H9 (cell line): ENCODE measurements around the gene PPP1R15A. TPM values are rescaled to one million over a fixed set of nuclear protein-coding genes. Genes with fewer than 3 reads are reported as not detected.

Source experiments
- DNase-seq: peaks from one replicate; pipeline ENCODE4 v3.0.0-alpha.2; 2017
- H2AFZ ChIP-seq: one replicate; pipeline ENCODE4 v1.6.1; 2013; ENCODE audit warnings: mild to moderate bottlenecking, low read length, control low read depth, moderate library complexity
- H2AK5ac ChIP-seq: 2 replicates; pipeline ENCODE4 v1.6.1; 2013; ENCODE audit warnings: low read length, control low read depth, mixed read lengths; ENCODE audit not compliant: insufficient read length
- H2BK120ac ChIP-seq: one replicate; pipeline ENCODE4 v1.6.1; 2013; ENCODE audit warnings: low read depth, mild to moderate bottlenecking, low read length, control low read depth, inconsistent platforms; ENCODE audit not compliant: poor library complexity, severe bottlenecking
- H2BK12ac ChIP-seq: 2 replicates; pipeline ENCODE4 v1.6.1; 2013; ENCODE audit warnings: low read length, control low read depth, mixed read lengths, low read depth; ENCODE audit not compliant: insufficient read length
- H2BK15ac ChIP-seq: 2 replicates; pipeline ENCODE4 v1.6.1; 2013; ENCODE audit warnings: low read depth, low read length, control low read depth
- H2BK20ac ChIP-seq: one replicate; pipeline ENCODE4 v1.6.1; 2013; ENCODE audit warnings: low read depth, mild to moderate bottlenecking, low read length, control low read depth, inconsistent platforms; ENCODE audit not compliant: poor library complexity, severe bottlenecking
- H2BK5ac ChIP-seq: 2 replicates; pipeline ENCODE4 v1.6.1; 2013; ENCODE audit warnings: low read length, control low read depth, mixed read lengths; ENCODE audit not compliant: insufficient read length
- H3K14ac ChIP-seq: 2 replicates; pipeline ENCODE4 v1.6.1; 2013; ENCODE audit warnings: low read length, control low read depth; ENCODE audit not compliant: insufficient read depth
- H3K18ac ChIP-seq: 2 replicates; pipeline ENCODE4 v1.6.1; 2013; ENCODE audit warnings: low read depth, mild to moderate bottlenecking, mixed read lengths, low read length, control low read depth; ENCODE audit not compliant: insufficient read length
- H3K23ac ChIP-seq: 2 replicates; pipeline ENCODE4 v1.6.1; 2013; ENCODE audit warnings: low read length, control low read depth, mixed read lengths, low read depth; ENCODE audit not compliant: insufficient read length
- H3K23me2 ChIP-seq: 2 replicates; pipeline ENCODE4 v1.6.1; 2013; ENCODE audit warnings: low read depth, mild to moderate bottlenecking, mixed read lengths, low read length, control low read depth; ENCODE audit not compliant: insufficient read length, poor library complexity, severe bottlenecking
- H3K27ac ChIP-seq: 2 replicates; pipeline ENCODE4 v1.5.1; 2013; ENCODE audit warnings: low read length, control low read depth, mixed read lengths, low read depth; ENCODE audit not compliant: insufficient read length
- H3K27me3 ChIP-seq: 2 replicates; pipeline ENCODE4 v1.6.1; 2013; ENCODE audit warnings: low read length, control low read depth, inconsistent platforms; ENCODE audit not compliant: insufficient read depth
- H3K4ac ChIP-seq: 2 replicates; pipeline ENCODE4 v1.6.1; 2013; ENCODE audit warnings: low read depth, mild to moderate bottlenecking, control low read depth, inconsistent platforms, low read length, moderate library complexity
- H3K4me1 ChIP-seq: 2 replicates; pipeline ENCODE4 v1.6.1; 2013; ENCODE audit warnings: low read length, control low read depth, inconsistent platforms; ENCODE audit not compliant: insufficient read depth
- H3K4me2 ChIP-seq: 2 replicates; pipeline ENCODE4 v1.6.1; 2013; ENCODE audit warnings: low read length, control low read depth, mixed read lengths; ENCODE audit not compliant: insufficient read length, insufficient read depth
- H3K56ac ChIP-seq: 2 replicates; pipeline ENCODE4 v1.6.1; 2013; ENCODE audit warnings: low read depth, mild to moderate bottlenecking, mixed read lengths, low read length, control low read depth; ENCODE audit not compliant: insufficient read length
- H3K79me1 ChIP-seq: 2 replicates; pipeline ENCODE4 v1.6.1; 2013; ENCODE audit warnings: low read depth, mild to moderate bottlenecking, moderate library complexity, low read length, control low read depth, inconsistent platforms; ENCODE audit not compliant: insufficient read depth, poor library complexity, severe bottlenecking
- H3K79me2 ChIP-seq: 2 replicates; pipeline ENCODE4 v1.6.1; 2013; ENCODE audit warnings: low read length, control low read depth, inconsistent platforms; ENCODE audit not compliant: insufficient read depth
- H3K9ac ChIP-seq: 2 replicates; pipeline ENCODE4 v1.6.1; 2013; ENCODE audit warnings: low read length, control low read depth, mixed read lengths; ENCODE audit not compliant: insufficient read length; ENCODE audit errors: extremely low read depth
- H3K9me3 ChIP-seq: one replicate; pipeline ENCODE4 v1.6.1; 2013; ENCODE audit warnings: low read depth, low read length, inconsistent platforms; ENCODE audit not compliant: control insufficient read depth
- H3T11ph ChIP-seq: one replicate; pipeline ENCODE4 v1.6.1; 2013; ENCODE audit warnings: mild to moderate bottlenecking, low read length, control low read depth, inconsistent platforms
- H4K20me1 ChIP-seq: one replicate; pipeline ENCODE4 v1.6.1; 2013; ENCODE audit not compliant: control insufficient read depth, insufficient read length, insufficient read depth
- H4K5ac ChIP-seq: 2 replicates; pipeline ENCODE4 v1.6.1; 2013; ENCODE audit warnings: low read depth, mild to moderate bottlenecking, mixed read lengths, low read length, control low read depth; ENCODE audit not compliant: insufficient read length
- H4K8ac ChIP-seq: replicated peaks from 2 replicates; pipeline ENCODE4 v1.6.1; 2013; ENCODE audit warnings: low read length, control low read depth, mixed read lengths, low read depth; ENCODE audit not compliant: insufficient read length
- H4K91ac ChIP-seq: 2 replicates; pipeline ENCODE4 v1.6.1; 2013; ENCODE audit warnings: low read depth, mild to moderate bottlenecking, moderate library complexity, mixed read lengths, low read length, control low read depth; ENCODE audit not compliant: insufficient read length
- H3K27ac Mint-ChIP-seq, 3 experiments: 2 replicates in 2 of 3; 3 replicates in 1 of 3; pipeline ENCODE4 v1.8.0; 2020 to 2021; ENCODE audit warnings: mixed read lengths in 3 of 3, mild to moderate bottlenecking in 1 of 3, moderate library complexity in 1 of 3
- H3K27me3 Mint-ChIP-seq: 2 replicates; pipeline ENCODE4 v1.8.0; 2021; ENCODE audit warnings: low read depth, mild to moderate bottlenecking, moderate library complexity, mixed read lengths
- H3K36me3 Mint-ChIP-seq, 3 experiments: 2 replicates in 2 of 3; 3 replicates in 1 of 3; pipeline ENCODE4 v1.8.0; 2020 to 2021; ENCODE audit warnings: low read depth in 3 of 3, mixed read lengths in 3 of 3; ENCODE audit not compliant: insufficient read depth in 1 of 3
- H3K4me1 Mint-ChIP-seq, 2 experiments: 2 replicates each; pipeline ENCODE4 v1.8.0; 2020; ENCODE audit warnings: mixed read lengths in 2 of 2
- H3K4me3 Mint-ChIP-seq, 2 experiments: 2 replicates in 1 of 2; 3 replicates in 1 of 2; pipeline ENCODE4 v1.8.0; 2020 to 2021; ENCODE audit warnings: mild to moderate bottlenecking in 2 of 2, mixed read lengths in 2 of 2, moderate library complexity in 1 of 2
- H3K9me3 Mint-ChIP-seq, 2 experiments: 2 replicates in 1 of 2; 3 replicates in 1 of 2; pipeline ENCODE4 v1.8.0; 2020; ENCODE audit warnings: mild to moderate bottlenecking in 2 of 2, mixed read lengths in 2 of 2, moderate library complexity in 1 of 2
- WGBS: extraction: QIAGEN DNeasy Blood & Tissue Kit; methylation state at CpG from one replicate; pipeline ENCODE4 v1.1.7; 2013; ENCODE audit warnings: missing lambda C conversion rate, low lambda C conversion rate, mixed read lengths; ENCODE audit not compliant: insufficient read length; ENCODE audit errors: extremely low coverage; 5-methylcytosine and 5-hydroxymethylcytosine counted together
- total RNA-seq: library from RNA; stranded (reverse); gene quantifications from 2 replicates; pipeline ENCODE4 v1.2.1, GENCODE V29; 2021
- TF ChIP-seq, protein P1 (sequence below): fragments of 200-600 bp; sonication (generic); conservative IDR thresholded peaks from 3 replicates; pipeline ENCODE4 v1.8.0; 2021; ENCODE audit warnings: antibody characterized with exemption, mild to moderate bottlenecking

PPP1R15A gene
- total RNA-seq, 1 experiment from 2014 or later = 17.2 TPM

DNA sequence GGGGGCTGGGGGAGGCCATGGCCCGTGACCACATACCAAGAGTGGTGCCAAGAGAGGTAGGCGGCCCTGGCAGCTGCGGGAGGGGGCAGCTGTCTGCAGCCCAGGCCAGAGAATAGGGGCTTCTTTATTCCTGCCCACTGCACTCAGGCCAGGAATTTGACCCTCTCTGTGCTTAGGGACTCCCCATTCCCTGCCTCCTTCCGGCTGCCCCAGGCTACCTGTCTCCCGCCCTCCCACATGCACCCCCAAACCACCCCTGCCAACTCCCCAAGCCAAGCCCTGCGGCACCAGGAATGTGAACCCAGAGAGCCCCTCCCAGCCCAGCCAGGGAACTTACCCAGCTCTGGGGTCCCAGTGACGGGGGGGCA lies 4.5 kb upstream of the PPP1R15A start:
- Histone ChIP-seq H4K20me1 (no peaks in the 10 kb centered on the region), H2AFZ (no peak overlapping the region), H3K23me2 (peaks cover 2% of the 10 kb centered on the region), H2BK5ac (no peak overlapping the region), H3K18ac (peak overlapping the region; percentile 65), H4K5ac (no peak overlapping the region), H3K4ac (no peak overlapping the region), H3K14ac (peak overlapping the region; percentile 63), H2BK12ac (no peak overlapping the region), H2BK15ac (no peak overlapping the region), H3K4me2 (peak overlapping the region; percentile 49), H2AK5ac (no peak overlapping the region), H3K4me1 (peaks cover 3% of the 10 kb centered on the region; the same call in 1 of the 2 replicates), H3K27ac (no peak overlapping the region), H3K9me3 (no peaks in the 10 kb centered on the region), H4K8ac (no peak overlapping the region), H4K91ac (no peak overlapping the region), H2BK20ac (no peak overlapping the region), H3K56ac (no peak overlapping the region), H2BK120ac (no peak overlapping the region), H3K27me3 (no peaks in the 10 kb centered on the region), H3T11ph (no peak overlapping the region), H3K79me2 (no peaks in the 10 kb centered on the region), H3K9ac (no peak overlapping the region), H3K23ac (no peak overlapping the region), H3K79me1 (no peaks in the 10 kb centered on the region)
- no peak for DNase-seq
- Mint-ChIP-seq H3K27ac (no peak overlapping the region; a peak in 1 of 7 replicates), H3K9me3 (no peaks in the 10 kb centered on the region), H3K36me3 (peaks cover 2 to 26% (median 6%) of the 10 kb centered on the region in 3 experiments; a peak in 6 of 7 replicates), H3K27me3 (no peaks in the 10 kb centered on the region), H3K4me3 (peak overlapping the region; percentile 54 to 71; a peak in 3 of 5 replicates), H3K4me1 (peaks cover 15 to 26% of the 10 kb centered on the region in 2 experiments)
- WGBS = no CpG with 5 or more reads among the region's 7 CpGs
- TF ChIP-seq, protein P1, sequence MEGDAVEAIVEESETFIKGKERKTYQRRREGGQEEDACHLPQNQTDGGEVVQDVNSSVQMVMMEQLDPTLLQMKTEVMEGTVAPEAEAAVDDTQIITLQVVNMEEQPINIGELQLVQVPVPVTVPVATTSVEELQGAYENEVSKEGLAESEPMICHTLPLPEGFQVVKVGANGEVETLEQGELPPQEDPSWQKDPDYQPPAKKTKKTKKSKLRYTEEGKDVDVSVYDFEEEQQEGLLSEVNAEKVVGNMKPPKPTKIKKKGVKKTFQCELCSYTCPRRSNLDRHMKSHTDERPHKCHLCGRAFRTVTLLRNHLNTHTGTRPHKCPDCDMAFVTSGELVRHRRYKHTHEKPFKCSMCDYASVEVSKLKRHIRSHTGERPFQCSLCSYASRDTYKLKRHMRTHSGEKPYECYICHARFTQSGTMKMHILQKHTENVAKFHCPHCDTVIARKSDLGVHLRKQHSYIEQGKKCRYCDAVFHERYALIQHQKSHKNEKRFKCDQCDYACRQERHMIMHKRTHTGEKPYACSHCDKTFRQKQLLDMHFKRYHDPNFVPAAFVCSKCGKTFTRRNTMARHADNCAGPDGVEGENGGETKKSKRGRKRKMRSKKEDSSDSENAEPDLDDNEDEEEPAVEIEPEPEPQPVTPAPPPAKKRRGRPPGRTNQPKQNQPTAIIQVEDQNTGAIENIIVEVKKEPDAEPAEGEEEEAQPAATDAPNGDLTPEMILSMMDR = no peak
